Caco-2 (cell line): ENCODE results near the gene ANTXR2. TPM values are rescaled to one million over a fixed set of nuclear protein-coding genes. Genes with fewer than 3 reads are reported as not detected.

Experiments
- BruUV-seq: library from RNA; stranded (reverse); fragments of 400-500 nt; replicated peaks from 2 replicates; lab custom pipeline; 2021; lab: Mats Ljungman, UMichigan
- CTCF ChIA-PET: fragments of 300-600 bp; sonication (Branson Sonifier 250); formaldehyde crosslinking; loops from one replicate; lab custom pipeline; 2022; ENCODE audit warnings: antibody characterized with exemption; lab: Charles Lee
- POLR2A ChIA-PET: fragments of 300-600 bp; sonication (Branson Sonifier 250); formaldehyde crosslinking; loops from one replicate; lab custom pipeline; 2022; ENCODE audit warnings: antibody characterized with exemption; lab: Charles Lee
- DNase-seq, 2 experiments: peaks; one replicate each; pipeline versions ENCODE4 v3.0.0 to v3.0.0-alpha.2; 2020 to 2022
- H3K27me3 ChIP-seq: replicated peaks from 2 replicates; pipeline ENCODE4 v1.6.0; 2011; ENCODE audit warnings: low read length; ENCODE audit not compliant: control insufficient read depth, insufficient read depth
- H3K36me3 ChIP-seq: 2 replicates; pipeline ENCODE4 v1.5.1; 2011; ENCODE audit warnings: low read length; ENCODE audit not compliant: control insufficient read depth, insufficient read depth
- H3K4me1 ChIP-seq: fragments of 250-450 bp; sonication (Bioruptor Pico); 2 replicates; pipeline ENCODE4 v1.5.1; 2020; ENCODE audit warnings: mild to moderate bottlenecking
- H3K4me3 ChIP-seq: 2 replicates; pipeline ENCODE4 v1.5.1; 2011; ENCODE audit warnings: low read depth, mild to moderate bottlenecking, control low read depth, low read length
- H3K9me3 ChIP-seq: fragments of 250-450 bp; sonication (Bioruptor Pico); 2 replicates; pipeline ENCODE4 v1.5.1; 2020; ENCODE audit warnings: mild to moderate bottlenecking, moderate library complexity
- H3K27ac Mint-ChIP-seq: one replicate; pipeline ENCODE4 v1.8.0; 2022; ENCODE audit warnings: mixed read lengths; ENCODE audit not compliant: unreplicated experiment
- H3K27me3 Mint-ChIP-seq: one replicate; pipeline ENCODE4 v1.8.0; 2022; ENCODE audit warnings: mixed read lengths; ENCODE audit not compliant: insufficient read depth, unreplicated experiment
- H3K36me3 Mint-ChIP-seq: one replicate; pipeline ENCODE4 v1.8.0; 2022; ENCODE audit warnings: mild to moderate bottlenecking, mixed read lengths; ENCODE audit not compliant: insufficient read depth, unreplicated experiment
- H3K4me1 Mint-ChIP-seq: one replicate; pipeline ENCODE4 v1.8.0; 2022; ENCODE audit warnings: low read depth, mixed read lengths; ENCODE audit not compliant: unreplicated experiment
- H3K4me3 Mint-ChIP-seq: one replicate; pipeline ENCODE4 v1.8.0; 2022; ENCODE audit warnings: mild to moderate bottlenecking, moderate library complexity, mixed read lengths; ENCODE audit not compliant: unreplicated experiment
- H3K9me3 Mint-ChIP-seq: one replicate; pipeline ENCODE4 v1.8.0; 2022; ENCODE audit warnings: mixed read lengths; ENCODE audit not compliant: unreplicated experiment
- CTCF ChIP-seq, 2 experiments: fragments of 200-600 bp in 1 of 2; IDR thresholded peaks; 1 replicate in 1 of 2; 2 replicates in 1 of 2; pipeline versions ENCODE4 v1.5.1 to v1.8.0; 2011 to 2022; ENCODE audit warnings: antibody characterized with exemption in 1 of 2, control low read depth in 1 of 2, inconsistent platforms in 1 of 2, low read depth in 1 of 2, low read length in 1 of 2, mild to moderate bottlenecking in 1 of 2, moderate library complexity in 1 of 2; ENCODE audit not compliant: insufficient read depth in 1 of 2, severe bottlenecking in 1 of 2, unreplicated experiment in 1 of 2
- intact Hi-C: fragments of 100-400 bp; cut with micrococcal nuclease; formaldehyde crosslinking; loops from one replicate; pipeline ENCODE4 v1.10.0; 2022; ENCODE audit not compliant: unreplicated experiment
- total RNA-seq: library from RNA; stranded (reverse); gene quantifications from 2 replicates; pipeline ENCODE4 v1.2.3, GENCODE V29; 2022

ANTXR2 gene
- total RNA-seq, 1 experiment from 2014 or later: 1.4 TPM

GRCh38 chr4:80093563-80093962, 20.5 kb upstream of the ANTXR2 start:
- TF ChIP-seq CTCF (IDR thresholded peaks at IDR 0.05; ENCODE audit: insufficient read depth in 1 of 2, low read depth in 1 of 2, low read length in 1 of 2, severe bottlenecking in 1 of 2, unreplicated experiment in 1 of 2): no peak
- Histone ChIP-seq H3K9me3 (no peaks in the 10 kb centered on the region), H3K36me3 (no peaks in the 10 kb centered on the region), H3K4me1 (no peaks in the 10 kb centered on the region), H3K27me3 (no peaks in the 10 kb centered on the region), H3K4me3 (no peak overlapping the region)
- no peak overlapping the region for H3K27ac Mint-ChIP-seq
- peaks cover 4% of the 10 kb centered on the region for H3K27me3 Mint-ChIP-seq
- CTCF ChIA-PET: no interaction called here
- no TSS peak for BruUV-seq
- no peaks in the 10 kb centered on the region for H3K36me3 Mint-ChIP-seq
- intact Hi-C loops: no loop called here
- no peak for DNase-seq
- H3K9me3 Mint-ChIP-seq: no peaks in the 10 kb centered on the region
- POLR2A ChIA-PET: no interaction called here
- H3K4me1 Mint-ChIP-seq: no peaks in the 10 kb centered on the region
- H3K4me3 Mint-ChIP-seq: no peak overlapping the region

GRCh38 chr4:80092847-80093246, 19.8 kb upstream of the ANTXR2 start:
- Histone ChIP-seq H3K9me3 (no peaks in the 10 kb centered on the region), H3K4me3 (no peak overlapping the region), H3K36me3 (no peaks in the 10 kb centered on the region), H3K4me1 (no peaks in the 10 kb centered on the region), H3K27me3 (no peaks in the 10 kb centered on the region)
- Mint-ChIP-seq H3K4me3 (no peak overlapping the region), H3K36me3 (no peaks in the 10 kb centered on the region), H3K9me3 (no peaks in the 10 kb centered on the region), H3K4me1 (no peaks in the 10 kb centered on the region), H3K27me3 (peaks cover under 1% of the 10 kb centered on the region), H3K27ac (no peak overlapping the region)
- ChIA-PET CTCF (no interaction called here), POLR2A (no interaction called here)
- BruUV-seq: no TSS peak
- no peak for TF ChIP-seq CTCF (IDR thresholded peaks at IDR 0.05; ENCODE audit: insufficient read depth in 1 of 2, low read depth in 1 of 2, low read length in 1 of 2, severe bottlenecking in 1 of 2, unreplicated experiment in 1 of 2)
- intact Hi-C loops: no loop called here
- no peak for DNase-seq

GRCh38 chr4:80092088-80092487, 19.1 kb upstream of the ANTXR2 start:
- H3K27me3 Mint-ChIP-seq: peaks cover 3% of the 10 kb centered on the region
- intact Hi-C loops: no loop called here
- no peaks in the 10 kb centered on the region for H3K36me3 Mint-ChIP-seq
- DNase-seq: no peak
- CTCF ChIA-PET: no interaction called here
- BruUV-seq: no TSS peak
- H3K4me3 Mint-ChIP-seq: no peak overlapping the region
- Histone ChIP-seq H3K4me3 (no peak overlapping the region), H3K9me3 (no peaks in the 10 kb centered on the region), H3K4me1 (no peaks in the 10 kb centered on the region), H3K27me3 (no peaks in the 10 kb centered on the region), H3K36me3 (no peaks in the 10 kb centered on the region)
- H3K27ac Mint-ChIP-seq: no peak overlapping the region
- no peaks in the 10 kb centered on the region for H3K4me1 Mint-ChIP-seq
- POLR2A ChIA-PET: no interaction called here
- no peak for TF ChIP-seq CTCF (IDR thresholded peaks at IDR 0.05; ENCODE audit: insufficient read depth in 1 of 2, low read depth in 1 of 2, low read length in 1 of 2, severe bottlenecking in 1 of 2, unreplicated experiment in 1 of 2)
- no peaks in the 10 kb centered on the region for H3K9me3 Mint-ChIP-seq
